HepG2 (cell line): ENCODE results near the gene TMEM108. TPM values are rescaled to one million over a fixed set of nuclear protein-coding genes. Genes with fewer than 3 reads are reported as not detected.

ENCODE experiments used
- ATAC-seq: fragments of 200-7000 bp; cut with Tn5 transposase; 3 replicates; pipeline ENCODE4 v1.9.1; 2020; ENCODE audit warnings: mild to moderate bottlenecking, moderate library complexity
- BruUV-seq: library from RNA; stranded (reverse); fragments of 400-500 nt; replicated peaks from 2 replicates; lab custom pipeline; 2021; lab: Mats Ljungman, UMichigan
- CTCF ChIA-PET: fragments of 300-600 bp; formaldehyde crosslinking; extraction: SDS; loops from one replicate; lab custom pipeline; 2021; ENCODE audit warnings: low total read pairs, inconsistent platforms, low intra/inter-chr PET ratio; lab: Yijun Ruan, JAX
- POLR2A ChIA-PET: fragments of 350-600 bp; sonication (Branson Sonifier 250); formaldehyde crosslinking; loops from one replicate; lab custom pipeline; 2020; ENCODE audit warnings: antibody characterized with exemption, inconsistent platforms; lab: Yijun Ruan, JAX
- DNase-seq: peaks from one replicate; pipeline ENCODE4 v3.0.0-alpha.2; 2015; ENCODE audit warnings: low spot score
- FAIRE-seq: peaks from 3 replicates; lab custom pipeline; 2011; peaks lifted over from hg19 to GRCh38; lab: Jason Lieb, UNC
- H2AFZ ChIP-seq: one replicate; pipeline ENCODE4 v1.6.1; 2011; ENCODE audit warnings: low read length, inconsistent platforms
- H3K27ac ChIP-seq: fragments of 300-600 bp; 3 replicates; pipeline ENCODE4 v1.8.0; 2011; ENCODE audit warnings: mixed run types, mild to moderate bottlenecking, mixed read lengths, low read length, inconsistent platforms; ENCODE audit not compliant: insufficient read depth; ENCODE audit errors: extremely low read length
- H3K27me3 ChIP-seq, 2 experiments: fragments of 200-600 bp in 1 of 2; 2 replicates in 1 of 2; 3 replicates in 1 of 2; pipeline versions ENCODE4 v1.6.0 to v1.8.0; 2011; ENCODE audit warnings: low read length in 2 of 2, mild to moderate bottlenecking in 2 of 2, moderate library complexity in 2 of 2, inconsistent platforms in 1 of 2; ENCODE audit not compliant: insufficient read depth in 2 of 2, control insufficient read depth in 1 of 2
- H3K36me3 ChIP-seq, 2 experiments: fragments of 200-600 bp in 1 of 2; replicated peaks in 1 of 2; 2 replicates in 1 of 2; 3 replicates in 1 of 2; pipeline versions ENCODE4 v1.5.1 to v1.8.0; 2011; ENCODE audit warnings: low read length in 2 of 2, inconsistent platforms in 1 of 2; ENCODE audit not compliant: insufficient read depth in 2 of 2, control insufficient read depth in 1 of 2
- H3K4me1 ChIP-seq: 2 replicates; pipeline ENCODE4 v1.5.1; 2012; ENCODE audit warnings: low read length, inconsistent platforms; ENCODE audit not compliant: insufficient read depth
- H3K4me2 ChIP-seq: 2 replicates; pipeline ENCODE4 v1.6.0; 2011; ENCODE audit warnings: low read depth, low read length, inconsistent platforms
- H3K4me3 ChIP-seq, 3 experiments: fragments of 200-600 bp in 1 of 3; sonication (generic), shearing (Covaris generic) in 1 of 3; replicated peaks in 1 of 3; 2 replicates each; pipeline ENCODE4 v1.5.1; 2011 to 2016; ENCODE audit warnings: low read length in 3 of 3, inconsistent platforms in 2 of 3, low read depth in 2 of 3, mild to moderate bottlenecking in 2 of 3, control low read depth in 1 of 3, mixed read lengths in 1 of 3; ENCODE audit not compliant: insufficient read depth in 1 of 3
- H3K79me2 ChIP-seq: one replicate; pipeline ENCODE4 v1.6.1; 2011; ENCODE audit warnings: low read length, inconsistent platforms; ENCODE audit not compliant: insufficient read depth
- H3K9ac ChIP-seq: 2 replicates; pipeline ENCODE4 v1.6.0; 2011; ENCODE audit warnings: mild to moderate bottlenecking, low read depth, low read length, inconsistent platforms; ENCODE audit not compliant: insufficient read depth
- H3K9me3 ChIP-seq: 2 replicates; pipeline ENCODE4 v1.5.1; 2012; ENCODE audit warnings: mild to moderate bottlenecking, low read length
- H4K20me1 ChIP-seq: 2 replicates; pipeline ENCODE4 v1.6.0; 2011; ENCODE audit warnings: inconsistent platforms, mild to moderate bottlenecking, low read length, moderate library complexity; ENCODE audit not compliant: insufficient read depth
- ATF7 ChIP-seq, 2 experiments: fragments of 450-650 bp in 1 of 2; sonication (generic) in 1 of 2; formaldehyde crosslinking in 1 of 2; IDR thresholded peaks; 2 replicates each; pipeline versions ENCODE4 v1.4.0 to v1.6.1; 2016 to 2020; ENCODE audit warnings: antibody characterized with exemption in 1 of 2, mild to moderate bottlenecking in 1 of 2, missing genetic modification reagents in 1 of 2
- EEA1 ChIP-seq: sonication (generic); formaldehyde crosslinking; IDR thresholded peaks from 2 replicates; pipeline ENCODE4 v1.5.1; 2020; ENCODE audit warnings: mild to moderate bottlenecking, missing genetic modification reagents, borderline replicate concordance
- HNRNPH1 ChIP-seq: fragments of 200-400 bp; formaldehyde crosslinking; optimal IDR thresholded peaks from 2 replicates; pipeline ENCODE3; 2017; ENCODE audit warnings: mild to moderate bottlenecking, low read depth, low read length
- KMT2A ChIP-seq: sonication (generic); formaldehyde crosslinking; IDR thresholded peaks from 2 replicates; pipeline ENCODE4 v1.4.0; 2020; ENCODE audit warnings: missing genetic modification reagents
- PRPF4 ChIP-seq: fragments of 200-400 bp; formaldehyde crosslinking; IDR thresholded peaks from 2 replicates; pipeline ENCODE4 v1.6.1; 2016; ENCODE audit warnings: low read length, low read depth; ENCODE audit not compliant: poor library complexity, severe bottlenecking
- TCF12 ChIP-seq, 2 experiments: fragments of 450-650 bp in 1 of 2; sonication (generic) in 1 of 2; formaldehyde crosslinking in 1 of 2; IDR thresholded peaks; 2 replicates each; pipeline versions ENCODE4 v1.6.1 to v1.8.0; 2017 to 2022; ENCODE audit warnings: antibody characterized with exemption in 1 of 2, mild to moderate bottlenecking in 1 of 2, missing genetic modification reagents in 1 of 2, moderate library complexity in 1 of 2
- U2AF1 ChIP-seq: fragments of 200-400 bp; formaldehyde crosslinking; optimal IDR thresholded peaks from 2 replicates; pipeline ENCODE3; 2017; ENCODE audit warnings: mild to moderate bottlenecking, low read depth, low read length
- ZNF30 ChIP-seq: sonication (generic); formaldehyde crosslinking; IDR thresholded peaks from 2 replicates; pipeline ENCODE4 v1.5.0; 2020; ENCODE audit warnings: mild to moderate bottlenecking, missing genetic modification reagents
- WGBS: methylation state at CpG from one replicate; pipeline ENCODE4 v1.1.6; 2017; ENCODE audit warnings: low lambda C conversion rate; 5-methylcytosine and 5-hydroxymethylcytosine counted together
- in situ Hi-C: cut with HindIII; loops from 2 replicates; pipeline ENCODE4 v1.10.0; 2017; ENCODE audit warnings: low pct_unique_long_range_greater_than_20kb; ENCODE audit not compliant: extremely low pct_ligation_motif_present
- intact Hi-C: fragments of 100-400 bp; cut with micrococcal nuclease; formaldehyde crosslinking; loops from one replicate; pipeline ENCODE4 v1.10.0; 2022; ENCODE audit not compliant: unreplicated experiment
- polyA plus RNA-seq, 8 experiments: library from polyadenylated mRNA; depleted of rRNA in 3 of 8; stranded (reverse) in 7 of 8; unstranded in 1 of 8; fragments of >200 nt; fragmentation: Illumina TruSeq in 4 of 8; extraction: Trizol in 4 of 8; gene quantifications; 2 replicates each; pipeline versions ENCODE4 v1.2.1 to v1.2.3, GENCODE V29; 2011 to 2016; ENCODE audit warnings: low read depth in 4 of 8, missing spikeins in 1 of 8, mixed read lengths in 1 of 8; ENCODE audit not compliant: insufficient read depth in 1 of 8
- total RNA-seq, 5 experiments: library from RNA; depleted of rRNA; stranded (reverse); fragments of >200 nt; fragmentation: Illumina TruSeq; extraction: Trizol; gene quantifications; 2 replicates each; pipeline ENCODE4 v1.2.3, GENCODE V29; 2016; ENCODE audit warnings: low read depth in 1 of 5
- TF ChIP-seq, protein P1 (sequence below): sonication (generic); formaldehyde crosslinking; IDR thresholded peaks from 2 replicates; pipeline ENCODE4 v1.5.0; 2020; ENCODE audit warnings: mild to moderate bottlenecking, low read depth, missing genetic modification reagents, borderline replicate concordance

The TMEM108 gene
- total and polyA plus RNA-seq, 2 of the 13 experiments (the other 11 are each of a cell fraction or from before 2014, with no cell fraction given): not detected

DNA sequence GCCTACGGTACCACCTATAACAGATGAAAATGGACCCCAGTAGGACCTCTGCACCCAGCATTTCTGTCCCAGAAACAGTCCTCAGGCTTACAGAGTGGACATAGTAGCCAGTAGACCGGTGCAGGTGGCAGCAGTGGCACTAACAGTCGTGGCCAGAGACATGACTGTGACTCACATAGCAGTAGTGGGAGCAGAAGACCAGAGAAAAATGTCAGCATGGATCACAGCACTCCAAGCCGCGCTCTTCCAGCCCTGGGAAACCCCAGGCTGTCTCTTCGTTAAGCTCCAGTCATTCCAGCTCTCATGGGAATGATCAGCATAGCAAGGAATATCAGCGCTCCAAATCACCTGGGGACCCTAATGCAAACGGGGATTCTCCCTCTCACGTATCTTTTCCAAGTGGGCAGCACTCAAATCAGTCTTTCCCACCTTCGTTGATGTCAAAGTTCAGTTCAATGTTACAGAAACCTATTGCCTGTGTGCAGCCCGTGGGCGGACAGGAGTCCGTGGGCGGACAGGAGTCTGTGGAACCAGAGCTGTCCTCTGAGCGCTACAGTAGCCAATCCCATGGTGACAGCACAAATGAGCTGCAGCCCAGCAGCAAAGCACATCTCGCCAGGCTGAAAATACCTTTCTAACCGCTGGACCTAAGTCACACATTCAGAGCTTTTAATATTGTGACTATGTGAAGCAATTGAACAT lies 372.2 kb downstream of the TMEM108 start:
- no peaks in the 10 kb centered on the region for H3K36me3 ChIP-seq
- ATAC-seq: no peak
- intact Hi-C loops (no loop called here), in situ Hi-C loops (no loop called here)
- whole genome bisulfite sequencing: 17% methylated on average over 16 of the region's 17 CpGs
- no peak overlapping the region for H3K4me3 ChIP-seq
- no peak overlapping the region for H2AFZ ChIP-seq
- ChIA-PET POLR2A (no interaction called here), CTCF (no interaction called here)
- H3K27me3 ChIP-seq: peaks cover 0 to 15% of the 10 kb centered on the region in 2 experiments; a peak in 3 of 5 replicates
- no peak overlapping the region for H3K4me2 ChIP-seq
- H3K79me2 ChIP-seq: no peaks in the 10 kb centered on the region
- no peak overlapping the region for H3K27ac ChIP-seq
- BruUV-seq: no TSS peak
- no peak for DNase-seq
- H3K4me1 ChIP-seq: no peaks in the 10 kb centered on the region
- FAIRE-seq: no peak
- no peak overlapping the region for H3K9ac ChIP-seq
- TF ChIP-seq ATF7 (IDR thresholded peaks at IDR 0.05): no peak
- no peak for TF ChIP-seq ATF7 (CRISPR knock-in tag; IDR thresholded peaks at IDR 0.05)
- TF ChIP-seq, protein P1, sequence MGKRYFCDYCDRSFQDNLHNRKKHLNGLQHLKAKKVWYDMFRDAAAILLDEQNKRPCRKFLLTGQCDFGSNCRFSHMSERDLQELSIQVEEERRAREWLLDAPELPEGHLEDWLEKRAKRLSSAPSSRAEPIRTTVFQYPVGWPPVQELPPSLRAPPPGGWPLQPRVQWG: no peak
- no peak for TF ChIP-seq HNRNPH1
- TF ChIP-seq KMT2A: no peak
- TF ChIP-seq PRPF4: no peak
- no peak for TF ChIP-seq EEA1 (CRISPR knock-in tag)
- TF ChIP-seq TCF12 (IDR thresholded peaks at IDR 0.05): no peak
- TF ChIP-seq TCF12 (CRISPR knock-in tag; IDR thresholded peaks at IDR 0.05): no peak
- TF ChIP-seq U2AF1: no peak
- TF ChIP-seq ZNF30 (CRISPR knock-in tag): no peak
- no peaks in the 10 kb centered on the region for H3K9me3 ChIP-seq
- no peaks in the 10 kb centered on the region for H4K20me1 ChIP-seq
